ENCODE measurements around the gene EMILIN3.

GRCh38 chr20:41395667-41396664 is 29.3 kb upstream of the EMILIN3 start:
- TF ChIP-seq CTCF (IDR thresholded peaks at IDR 0.05; ENCODE audit: insufficient read depth, low read length) (no peak), GABPA (IDR thresholded peaks at IDR 0.05; ENCODE audit: low read depth) (no peak), REST (IDR thresholded peaks at IDR 0.05; ENCODE audit: insufficient replicate concordance, low read depth) (no peak), POLR2AphosphoS5 (IDR thresholded peaks at IDR 0.05; ENCODE audit: low read depth) (no peak), SPI1 (IDR thresholded peaks at IDR 0.05; ENCODE audit: borderline replicate concordance, low read depth) (no peak)
